GM23338 (cell line): Measurements from ENCODE around the gene TTLL13. TPM values are rescaled to one million over a fixed set of nuclear protein-coding genes. Genes with fewer than 3 reads are reported as not detected.

Experiments
- ATAC-seq: fragments of 200-7000 bp; cut with Tn5 transposase; 3 replicates; pipeline ENCODE4 v1.9.1; 2020
- DNase-seq: peaks from one replicate; pipeline ENCODE4 v3.0.0-alpha.2; 2015; ENCODE audit warnings: low spot score
- H2AFZ ChIP-seq: fragments of 200-600 bp; sonication (generic); 2 replicates; pipeline ENCODE4 v1.8.0; 2016; ENCODE audit warnings: antibody characterized with exemption, mild to moderate bottlenecking, moderate library complexity
- H3F3A ChIP-seq: fragments of 200-600 bp; sonication (generic); replicated peaks from 2 replicates; pipeline ENCODE4 v1.8.0; 2017; ENCODE audit warnings: antibody characterized with exemption, mixed run types, low read depth
- H3K27ac ChIP-seq: fragments of 200-600 bp; sonication (generic); 2 replicates; pipeline ENCODE4 v1.6.1; 2016; ENCODE audit warnings: low read depth
- H3K27me3 ChIP-seq: fragments of 200-600 bp; sonication (generic); 2 replicates; pipeline ENCODE4 v1.8.0; 2016; ENCODE audit warnings: mild to moderate bottlenecking, mixed run types, moderate library complexity; ENCODE audit not compliant: insufficient read depth
- H3K36me3 ChIP-seq: fragments of 200-600 bp; sonication (generic); 2 replicates; pipeline ENCODE4 v1.8.0; 2016; ENCODE audit warnings: mild to moderate bottlenecking; ENCODE audit not compliant: insufficient read depth
- H3K4me1 ChIP-seq: fragments of 200-600 bp; sonication (generic); 2 replicates; pipeline ENCODE4 v1.8.0; 2016; ENCODE audit warnings: mild to moderate bottlenecking, moderate library complexity; ENCODE audit not compliant: insufficient read depth
- H3K4me2 ChIP-seq: fragments of 200-600 bp; sonication (generic); 2 replicates; pipeline ENCODE4 v1.7.1; 2017; ENCODE audit warnings: mixed run types
- H3K4me3 ChIP-seq: fragments of 200-600 bp; sonication (generic); 2 replicates; pipeline ENCODE4 v1.6.1; 2016; ENCODE audit warnings: mixed run types
- H3K79me2 ChIP-seq: fragments of 200-600 bp; sonication (generic); replicated peaks from 2 replicates; pipeline ENCODE4 v1.8.0; 2017; ENCODE audit warnings: mild to moderate bottlenecking; ENCODE audit not compliant: insufficient read depth
- H3K9me2 ChIP-seq: fragments of 200-600 bp; sonication (generic); 2 replicates; pipeline ENCODE4 v1.8.0; 2017; ENCODE audit not compliant: insufficient read depth
- H4K20me1 ChIP-seq: fragments of 200-600 bp; sonication (generic); replicated peaks from 2 replicates; pipeline ENCODE4 v1.8.0; 2017; ENCODE audit warnings: mild to moderate bottlenecking; ENCODE audit not compliant: insufficient read depth
- H3K27ac Mint-ChIP-seq: 2 replicates; pipeline ENCODE4 v1.8.0; 2020; ENCODE audit warnings: inconsistent platforms, mild to moderate bottlenecking, moderate library complexity, mixed read lengths
- H3K27me3 Mint-ChIP-seq: 3 replicates; pipeline ENCODE4 v1.8.0; 2022; ENCODE audit warnings: low read depth, mild to moderate bottlenecking, moderate library complexity, mixed read lengths, inconsistent platforms; ENCODE audit not compliant: insufficient read depth, poor library complexity
- H3K36me3 Mint-ChIP-seq: 3 replicates; pipeline ENCODE4 v1.8.0; 2021; ENCODE audit warnings: low read depth, mild to moderate bottlenecking, inconsistent platforms, moderate library complexity, mixed read lengths
- H3K4me1 Mint-ChIP-seq: 3 replicates; pipeline ENCODE4 v1.8.0; 2020; ENCODE audit warnings: mild to moderate bottlenecking, inconsistent platforms, mixed read lengths
- H3K4me3 Mint-ChIP-seq: 3 replicates; pipeline ENCODE4 v1.8.0; 2021; ENCODE audit warnings: moderate library complexity, mild to moderate bottlenecking, inconsistent platforms, mixed read lengths
- H3K9me3 Mint-ChIP-seq: 3 replicates; pipeline ENCODE4 v1.8.0; 2020; ENCODE audit warnings: moderate library complexity, mild to moderate bottlenecking, inconsistent platforms, mixed read lengths
- CREB1 ChIP-seq: fragments of 250-450 bp; sonication (Bioruptor Pico); IDR thresholded peaks from 2 replicates; pipeline ENCODE4 v1.5.0; 2020; ENCODE audit warnings: low read depth, mild to moderate bottlenecking, moderate library complexity
- CTCF ChIP-seq, 2 experiments: fragments of 200-600 bp in 1 of 2; sonication (generic) in 1 of 2; conservative IDR thresholded peaks; 2 replicates each; pipeline versions ENCODE4 v1.5.1 to v1.6.1; 2016 to 2017; ENCODE audit warnings: antibody characterized with exemption in 2 of 2, low read depth in 2 of 2, mild to moderate bottlenecking in 2 of 2, moderate library complexity in 1 of 2
- ETS1 ChIP-seq: IDR thresholded peaks from 2 replicates; pipeline ENCODE4 v1.6.1; 2016; ENCODE audit warnings: antibody characterized with exemption
- EZH2 ChIP-seq: fragments of 200-600 bp; sonication (generic); IDR thresholded peaks from one replicate; pipeline ENCODE4 v1.8.0; 2017; ENCODE audit warnings: antibody characterized with exemption, mild to moderate bottlenecking, low read depth; ENCODE audit not compliant: unreplicated experiment
- EZH2phosphoT487 ChIP-seq: fragments of 200-600 bp; sonication (generic); IDR thresholded peaks from one replicate; pipeline ENCODE4 v1.8.1; 2018; ENCODE audit warnings: antibody characterized with exemption; ENCODE audit not compliant: unreplicated experiment
- JUNB ChIP-seq: IDR thresholded peaks from one replicate; pipeline ENCODE4 v1.6.1; 2016; ENCODE audit warnings: antibody characterized with exemption; ENCODE audit not compliant: unreplicated experiment
- NANOG ChIP-seq: IDR thresholded peaks from 2 replicates; pipeline ENCODE4 v1.6.1; 2016; ENCODE audit warnings: antibody characterized with exemption, borderline replicate concordance
- POLR2AphosphoS5 ChIP-seq: IDR thresholded peaks from 2 replicates; pipeline ENCODE4 v1.6.1; 2016; ENCODE audit warnings: antibody characterized with exemption, low read depth
- REST ChIP-seq: IDR thresholded peaks from one replicate; pipeline ENCODE4 v1.6.1; 2018; ENCODE audit warnings: antibody characterized with exemption; ENCODE audit not compliant: unreplicated experiment
- STAT1 ChIP-seq: IDR thresholded peaks from one replicate; pipeline ENCODE4 v1.6.1; 2016; ENCODE audit warnings: antibody characterized with exemption; ENCODE audit not compliant: unreplicated experiment
- ZNF114 ChIP-seq: fragments of 250-450 bp; sonication (Bioruptor Pico); IDR thresholded peaks from 2 replicates; pipeline ENCODE4 v1.5.0; 2020; ENCODE audit warnings: mild to moderate bottlenecking, moderate library complexity
- ZNF331 ChIP-seq: fragments of 250-450 bp; sonication (Bioruptor Pico); IDR thresholded peaks from 2 replicates; pipeline ENCODE4 v1.5.0; 2020; ENCODE audit warnings: low read depth, mild to moderate bottlenecking, moderate library complexity
- polyA plus RNA-seq: library from polyadenylated mRNA; unstranded; fragments of >200 nt; fragmentation: Nextera tagmentation; extraction: Ambion mirVana; gene quantifications from 2 replicates; pipeline ENCODE4 v1.2.1, GENCODE V29; 2016
- total RNA-seq: library from RNA; depleted of rRNA; stranded (reverse); fragments of >200 nt; shearing (Covaris generic); gene quantifications from 2 replicates; pipeline ENCODE4 v1.2.3, GENCODE V29; 2014

Gene TTLL13
- total and polyA plus RNA-seq, 2 experiments from 2014 or later: not detected

DNA sequence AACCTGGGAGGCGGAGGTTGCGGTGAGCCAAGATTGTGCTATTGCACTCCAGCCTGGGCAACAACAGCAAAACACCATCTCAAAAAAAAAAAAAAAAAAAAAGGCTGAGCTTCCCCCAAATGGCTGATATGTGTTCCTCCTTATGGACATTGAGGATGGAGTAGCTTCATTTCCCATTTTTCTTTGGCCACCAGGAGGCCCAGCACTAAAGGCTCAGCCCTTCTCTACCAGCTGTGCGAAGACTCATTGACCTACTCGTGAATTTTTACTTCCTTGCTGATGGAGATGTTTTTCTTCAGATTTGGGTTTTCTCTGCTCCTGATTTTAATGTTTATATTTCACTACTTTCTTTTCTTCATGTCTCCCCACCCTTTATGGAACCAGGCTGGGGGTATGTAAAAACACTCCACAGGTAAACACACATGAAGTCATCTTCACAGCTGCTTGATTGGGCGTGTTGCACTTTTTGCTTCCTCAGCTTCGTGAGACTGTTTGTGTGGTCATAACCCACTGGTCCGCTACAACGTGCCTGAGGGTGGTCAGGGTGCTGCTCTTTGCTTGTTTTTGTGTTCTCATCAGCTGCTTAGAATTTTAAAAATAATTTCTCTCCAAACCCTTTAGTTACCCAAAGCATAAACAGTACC, 34.7 kb upstream of the TTLL13 start:
- 0 out of 2 replicates have a peak, but pooled peaks cover 3% of the 10 kb centered on the region for H3K36me3 ChIP-seq
- H3K4me3 ChIP-seq: no peak overlapping the region
- H3K9me3 Mint-ChIP-seq: no peaks in the 10 kb centered on the region
- TF ChIP-seq STAT1 (no peak), CTCF (conservative IDR thresholded peaks at IDR 0.05; ENCODE audit: low read depth in 2 of 2) (peak; percentile 33 to 45)
- H3K9me2 ChIP-seq: no peaks in the 10 kb centered on the region
- H3K79me2 ChIP-seq: peaks cover 23% of the 10 kb centered on the region
- ATAC-seq (peak; percentile 31), DNase-seq (peak; percentile 66)
- H3K4me1 Mint-ChIP-seq: peaks cover 24% of the 10 kb centered on the region
- no peak overlapping the region for H3K4me3 Mint-ChIP-seq
- H3K27me3 Mint-ChIP-seq: peaks cover 10% of the 10 kb centered on the region
- H3K4me1 ChIP-seq: no peaks in the 10 kb centered on the region; the same call in 1 of the 2 replicates
- H3K27me3 ChIP-seq: no peaks in the 10 kb centered on the region
- no peak overlapping the region for H3K27ac ChIP-seq
- H4K20me1 ChIP-seq: peaks cover 13% of the 10 kb centered on the region
- H3K27ac Mint-ChIP-seq: no peak overlapping the region
- H2AFZ ChIP-seq: no peak overlapping the region
- H3K36me3 Mint-ChIP-seq: peaks cover 2% of the 10 kb centered on the region; the same call in 1 of the 3 replicates
- H3F3A ChIP-seq: no peaks in the 10 kb centered on the region
- H3K4me2 ChIP-seq: no peak overlapping the region

- TF ChIP-seq EZH2phosphoT487 (no peak), POLR2AphosphoS5 (no peak), EZH2 (no peak), CTCF (conservative IDR thresholded peaks at IDR 0.05; ENCODE audit: low read depth in 2 of 2) (no peak), CREB1 (no peak), ZNF331 (CRISPR knock-in tag) (no peak), REST (no peak), STAT1 (no peak), ETS1 (no peak), JUNB (no peak), NANOG (no peak), ZNF114 (CRISPR knock-in tag) (no peak)
- Histone ChIP-seq H3K27ac (no peak overlapping the region), H3K4me3 (no peak overlapping the region), H3K36me3 (peaks cover 3% of the 10 kb centered on the region; the same call in 1 of the 2 replicates), H3F3A (no peaks in the 10 kb centered on the region), H3K9me2 (no peaks in the 10 kb centered on the region), H3K4me1 (no peaks in the 10 kb centered on the region; the same call in 1 of the 2 replicates), H3K4me2 (no peak overlapping the region), H3K79me2 (peaks cover 23% of the 10 kb centered on the region), H2AFZ (no peak overlapping the region), H4K20me1 (peaks cover 7% of the 10 kb centered on the region; the same call in 1 of the 2 replicates), H3K27me3 (no peaks in the 10 kb centered on the region)
- Mint-ChIP-seq H3K4me3 (no peak overlapping the region), H3K36me3 (peaks cover 6% of the 10 kb centered on the region; the same call in 2 of the 3 replicates), H3K27me3 (peaks cover 6% of the 10 kb centered on the region), H3K27ac (no peak overlapping the region), H3K4me1 (peaks cover 17% of the 10 kb centered on the region), H3K9me3 (no peaks in the 10 kb centered on the region)
- no peak for ATAC-seq
- DNase-seq: no peak
Measured at GRCh38 chr15:90217671-90218394, 31.5 kb upstream of the TTLL13 start.
